GM12878 (cell line): ENCODE data around the gene CLEC16A. TPM values are rescaled to one million over a fixed set of nuclear protein-coding genes. Genes with fewer than 3 reads are reported as not detected.
A peak's percentile ranks its signal among the peaks of the same experiment; 100 is the strongest.

Source experiments
- ATAC-seq: fragments of 200-7000 bp; cut with Tn5 transposase; 3 replicates; pipeline ENCODE4 v1.9.1; 2020; ENCODE audit warnings: mild to moderate bottlenecking, moderate library complexity
- BruUV-seq: library from RNA; stranded (reverse); fragments of 400-500 nt; replicated peaks from 2 replicates; lab custom pipeline; 2021; lab: Mats Ljungman, UMichigan
- CTCF ChIA-PET: fragments of 300-600 bp; sonication (Branson Sonifier 250); formaldehyde crosslinking; extraction: SDS; loops from one replicate; lab custom pipeline; 2021; ENCODE audit warnings: inconsistent platforms; lab: Yijun Ruan, JAX
- POLR2A ChIA-PET: fragments of 350-600 bp; formaldehyde crosslinking; extraction: SDS; loops from one replicate; lab custom pipeline; 2021; ENCODE audit warnings: inconsistent platforms; lab: Charles Lee
- RAD21 ChIA-PET: fragments of 300-600 bp; sonication (Branson Sonifier 250); formaldehyde crosslinking; loops from one replicate; lab custom pipeline; 2023; ENCODE audit warnings: antibody characterized with exemption; ENCODE audit not compliant: unreplicated experiment; lab: Charles Lee
- SMC1A ChIA-PET: fragments of 300-600 bp; sonication (Branson Sonifier 250); formaldehyde crosslinking; loops from one replicate; lab custom pipeline; 2023; ENCODE audit not compliant: unreplicated experiment, uncharacterized antibody; lab: Charles Lee
- DNase-seq: peaks from one replicate; pipeline ENCODE4 v3.0.0-alpha.2; 2011; ENCODE audit warnings: low read depth, low spot score
- FAIRE-seq: peaks from 3 replicates; lab custom pipeline; 2011; peaks lifted over from hg19 to GRCh38; lab: Jason Lieb, UNC
- H2AFZ ChIP-seq: 2 replicates; pipeline ENCODE4 v1.6.0; 2011; ENCODE audit warnings: low read depth, low read length, control low read depth; ENCODE audit not compliant: control insufficient read depth
- H3K27ac ChIP-seq: 2 replicates; pipeline ENCODE4 v1.5.1; 2011; ENCODE audit warnings: control low read depth; ENCODE audit not compliant: control insufficient read depth, insufficient read depth
- H3K27me3 ChIP-seq, 2 experiments: replicated peaks in 1 of 2; 2 replicates each; pipeline versions ENCODE4 v1.6.0 to v1.6.1; 2011; ENCODE audit warnings: low read length in 1 of 2; ENCODE audit not compliant: control insufficient read depth in 2 of 2, insufficient read depth in 2 of 2
- H3K36me3 ChIP-seq, 2 experiments: 2 replicates each; pipeline ENCODE4 v1.5.1; 2011; ENCODE audit warnings: low read length in 1 of 2; ENCODE audit not compliant: control insufficient read depth in 2 of 2, insufficient read depth in 2 of 2
- H3K4me1 ChIP-seq: 2 replicates; pipeline ENCODE4 v1.6.1; 2011; ENCODE audit warnings: mild to moderate bottlenecking, low read length, moderate library complexity, mixed read lengths; ENCODE audit not compliant: control insufficient read depth, insufficient read depth
- H3K4me2 ChIP-seq: 2 replicates; pipeline ENCODE4 v1.6.0; 2011; ENCODE audit warnings: control low read depth; ENCODE audit not compliant: control insufficient read depth, insufficient read depth
- H3K4me3 ChIP-seq: fragments of 200-600 bp; sonication (generic); 2 replicates; pipeline ENCODE4 v1.5.1; 2016
- H3K79me2 ChIP-seq: 2 replicates; pipeline ENCODE4 v1.6.0; 2011; ENCODE audit warnings: low read length; ENCODE audit not compliant: control insufficient read depth, insufficient read depth
- H3K9ac ChIP-seq: 2 replicates; pipeline ENCODE4 v1.8.0; 2011; ENCODE audit warnings: low read length, control low read depth, mixed read lengths; ENCODE audit not compliant: control insufficient read depth, insufficient read depth
- H3K9me3 ChIP-seq: replicated peaks from 3 replicates; pipeline ENCODE4 v1.5.1; 2011; ENCODE audit warnings: mild to moderate bottlenecking, low read length; ENCODE audit not compliant: control insufficient read depth, insufficient read depth
- H4K20me1 ChIP-seq: 2 replicates; pipeline ENCODE4 v1.6.0; 2011; ENCODE audit not compliant: control insufficient read depth, insufficient read depth
- ATF7 ChIP-seq: fragments of 450-650 bp; IDR thresholded peaks from 2 replicates; pipeline ENCODE4 v1.6.1; 2016; ENCODE audit warnings: low read depth, mild to moderate bottlenecking
- CHD2 ChIP-seq: IDR thresholded peaks from 2 replicates; pipeline ENCODE4 v1.6.1; 2011; ENCODE audit warnings: low read depth, low read length, improper control_type of control experiment, borderline replicate concordance
- HCFC1 ChIP-seq: fragments of 150-350 bp; IDR thresholded peaks from 2 replicates; pipeline ENCODE4 v1.6.1; 2014; ENCODE audit warnings: low read length
- JUNB ChIP-seq: IDR thresholded peaks from 2 replicates; pipeline ENCODE4 v1.6.1; 2016; ENCODE audit warnings: antibody characterized with exemption, mild to moderate bottlenecking
- JUND ChIP-seq: IDR thresholded peaks from 2 replicates; pipeline ENCODE4 v1.6.1; 2012; ENCODE audit warnings: low read depth, mild to moderate bottlenecking, low read length, improper control_type of control experiment, moderate library complexity
- KAT2A ChIP-seq: conservative IDR thresholded peaks from 2 replicates; pipeline ENCODE4 v1.6.1; 2011; ENCODE audit warnings: low read depth, low read length; ENCODE audit not compliant: control insufficient read depth
- MXI1 ChIP-seq: fragments of 150-350 bp; IDR thresholded peaks from 2 replicates; pipeline ENCODE4 v1.6.1; 2011; ENCODE audit warnings: low read depth, mild to moderate bottlenecking, inconsistent platforms, low read length, improper control_type of control experiment
- NFYB ChIP-seq: IDR thresholded peaks from 2 replicates; pipeline ENCODE4 v1.6.1; 2011; ENCODE audit warnings: low read depth, mild to moderate bottlenecking, low read length, improper control_type of control experiment, moderate library complexity; ENCODE audit not compliant: insufficient read depth
- RFX5 ChIP-seq: IDR thresholded peaks from 2 replicates; pipeline ENCODE4 v1.6.1; 2011; ENCODE audit warnings: low read depth, low read length, improper control_type of control experiment
- SMAD5 ChIP-seq: IDR thresholded peaks from 2 replicates; pipeline ENCODE4 v1.6.1; 2016; ENCODE audit warnings: antibody characterized with exemption, low read depth
- SMC3 ChIP-seq: IDR thresholded peaks from 2 replicates; pipeline ENCODE4 v1.6.1; 2011; ENCODE audit warnings: low read length, improper control_type of control experiment, borderline replicate concordance
- TARDBP ChIP-seq: IDR thresholded peaks from 2 replicates; pipeline ENCODE4 v1.6.1; 2016; ENCODE audit warnings: borderline replicate concordance
- TBL1XR1 ChIP-seq: IDR thresholded peaks from 2 replicates; pipeline ENCODE4 v1.6.1; 2012; ENCODE audit warnings: low read depth, low read length, improper control_type of control experiment
- TCF7 ChIP-seq: IDR thresholded peaks from 2 replicates; pipeline ENCODE4 v1.6.1; 2014; ENCODE audit warnings: antibody characterized with exemption, borderline replicate concordance
- WRNIP1 ChIP-seq: IDR thresholded peaks from 2 replicates; pipeline ENCODE4 v1.6.1; 2011; ENCODE audit warnings: low read depth, low read length, improper control_type of control experiment, borderline replicate concordance
- WGBS: methylation state at CpG from one replicate; pipeline ENCODE4 v1.1.6; 2016; ENCODE audit warnings: low lambda C conversion rate; ENCODE audit not compliant: insufficient replicate concordance, insufficient coverage; ENCODE audit errors: missing lambda C conversion rate; 5-methylcytosine and 5-hydroxymethylcytosine counted together
- in situ Hi-C: fragments of 300-500 bp; cut with MboI; formaldehyde crosslinking; loops from 9 replicates; pipeline ENCODE4 v1.14.3; 2018; ENCODE audit warnings: mixed read lengths
- intact Hi-C: fragments of 100-400 bp; cut with micrococcal nuclease; formaldehyde crosslinking; loops from one replicate; pipeline ENCODE4 v1.14.2; 2022; ENCODE audit not compliant: unreplicated experiment
- polyA plus RNA-seq, 11 experiments: library from polyadenylated mRNA; depleted of rRNA in 4 of 11; unstranded in 6 of 11; stranded (reverse) in 5 of 11; fragments of >200 nt; fragmentation: Nextera tagmentation in 4 of 11; fragmentation: Illumina TruSeq in 1 of 11; extraction: Ambion mirVana in 4 of 11; extraction: Trizol in 1 of 11; gene quantifications; 1 replicate in 1 of 11; 2 replicates in 10 of 11; pipeline versions ENCODE4 v1.2.1 to v1.2.3, GENCODE V29; 2011 to 2016; ENCODE audit warnings: inconsistent platforms in 2 of 11, missing spikeins in 2 of 11, low read depth in 1 of 11
- total RNA-seq, 4 experiments: library from RNA; depleted of rRNA in 3 of 4; stranded (reverse); fragments of >200 nt in 3 of 4; fragmentation: Illumina TruSeq in 1 of 4; extraction: Trizol in 1 of 4; gene quantifications; 2 replicates each; pipeline versions ENCODE4 v1.2.1 to v1.2.3, GENCODE V29; 2013 to 2021

The CLEC16A gene
- total and polyA plus RNA-seq, 10 of the 15 experiments (the other 5 are each of a cell fraction or from before 2014, with no cell fraction given), result 1.5 to 28.8 (median 19.2) TPM

DNA sequence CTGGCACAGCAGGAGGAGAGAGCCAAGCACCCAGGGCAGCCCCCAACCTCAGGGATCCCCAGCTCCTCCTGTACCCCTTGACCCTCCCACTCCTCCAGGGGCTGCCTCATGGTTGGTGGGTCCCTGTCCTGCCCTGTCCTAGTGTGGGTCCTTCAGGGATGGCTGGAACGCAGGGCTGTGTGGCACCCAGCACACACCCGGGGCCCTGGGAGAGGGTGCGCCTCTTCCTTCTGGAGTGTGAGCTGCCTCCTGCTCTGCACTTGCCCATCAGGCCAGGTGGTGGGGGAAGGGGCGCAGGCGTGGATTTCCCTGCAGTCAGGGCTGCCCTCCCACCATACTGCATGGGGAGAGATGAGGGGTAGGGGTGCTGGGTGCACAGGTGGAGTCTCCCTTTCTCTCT lies 269.0 kb downstream of the CLEC16A start:
- ChIA-PET CTCF (no interaction called here), POLR2A (interaction anchor here (0.7 to 1.9 kb wide), 3 partner anchors 11 to 138 kb away, joined by 3 to 8 read pairs (median 5); no protein-coding TSS in a partner anchor)

DNA sequence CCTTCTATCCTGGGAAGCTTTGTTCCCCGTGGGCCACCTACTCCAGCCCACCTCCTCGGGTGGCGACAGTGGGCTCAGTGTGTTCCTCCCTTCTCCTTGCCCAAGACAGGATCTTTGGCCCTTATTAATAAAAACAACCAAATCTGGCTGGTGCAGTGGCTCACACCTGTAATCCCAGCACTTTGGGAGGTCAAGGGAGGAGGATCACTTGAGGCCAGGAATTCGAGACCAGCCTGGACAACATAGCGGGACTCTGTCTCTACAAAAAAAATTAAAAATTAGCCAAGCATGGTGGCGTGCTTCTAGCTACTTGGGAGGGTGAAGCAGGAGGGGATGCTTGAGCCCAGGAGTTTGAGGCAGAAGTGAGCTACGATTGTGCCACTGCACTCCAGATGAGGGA lies 269.4 kb downstream of the CLEC16A start:
- RAD21 ChIA-PET, result interaction anchor here (1.1 to 1.8 kb wide), 4 partner anchors 8 to 64 kb away, joined by 3 to 8 read pairs (median 4); partner anchors contain the start of gene SOCS1
- no peak for FAIRE-seq
- TF ChIP-seq TARDBP, result no peak
- no peak for TF ChIP-seq MXI1
- no peak for TF ChIP-seq JUND
- no peak for TF ChIP-seq RFX5
- TF ChIP-seq WRNIP1, result no peak
- no peak for TF ChIP-seq TBL1XR1
- TF ChIP-seq CHD2, result no peak
- TF ChIP-seq SMC3, result no peak
- no peak for TF ChIP-seq HCFC1
- no peak for TF ChIP-seq NFYB
- Histone ChIP-seq H4K20me1 (no peaks in the 10 kb centered on the region), H3K36me3 (no peaks in the 10 kb centered on the region), H3K4me2 (no peak overlapping the region), H3K4me3 (no peak overlapping the region), H2AFZ (no peak overlapping the region), H3K9me3 (peaks cover 12% of the 10 kb centered on the region), H3K9ac (no peak overlapping the region), H3K4me1 (peaks cover 22% of the 10 kb centered on the region), H3K27me3 (no peaks in the 10 kb centered on the region), H3K27ac (no peak overlapping the region), H3K79me2 (no peaks in the 10 kb centered on the region)
- DNase-seq, result no peak
- WGBS, result 86% methylated on average over 7 of the region's 7 CpGs
- POLR2A ChIA-PET, result interaction anchor here (0.7 to 1.9 kb wide), 4 partner anchors 11 to 138 kb away, joined by 3 to 8 read pairs (median 4); no protein-coding TSS in a partner anchor
- no peak for ATAC-seq
- intact Hi-C loops (no loop called here), in situ Hi-C loops (no loop called here)
- no TSS peak for BruUV-seq
- CTCF ChIA-PET, result interaction anchor here (0.8 kb wide), 1 partner anchor 17 kb away, joined by 3 read pairs; no protein-coding TSS in a partner anchor
- SMC1A ChIA-PET, result interaction anchor here (1.1 to 1.2 kb wide), 2 partner anchors 9 to 12 kb away, joined by 3 to 4 read pairs; no protein-coding TSS in a partner anchor

More for the DNA sequence above, 269.0 kb downstream of the CLEC16A start:
- Histone ChIP-seq H3K4me2 (no peak overlapping the region), H3K4me3 (no peak overlapping the region), H2AFZ (no peak overlapping the region), H3K36me3 (no peaks in the 10 kb centered on the region), H3K27ac (no peak overlapping the region), H3K79me2 (no peaks in the 10 kb centered on the region), H3K9me3 (peaks cover 10% of the 10 kb centered on the region), H3K4me1 (peaks cover 27% of the 10 kb centered on the region), H3K9ac (no peak overlapping the region), H4K20me1 (no peaks in the 10 kb centered on the region), H3K27me3 (no peaks in the 10 kb centered on the region)
- ChIA-PET SMC1A (interaction anchor here (1.1 to 1.2 kb wide), 2 partner anchors 8 to 12 kb away, joined by 3 to 4 read pairs; no protein-coding TSS in a partner anchor), RAD21 (interaction anchor here (1.1 to 1.8 kb wide), 4 partner anchors 12 to 64 kb away, joined by 3 to 8 read pairs (median 5); partner anchors contain the start of gene SOCS1)
- WGBS, result 66% methylated on average over 5 of the region's 5 CpGs
- intact Hi-C loops, result no loop called here
- TF ChIP-seq JUNB (no peak), SMAD5 (no peak), ATF7 (no peak), TCF7 (no peak), KAT2A (no peak)
- no TSS peak for BruUV-seq
- DNase-seq, result no peak
- no peak for FAIRE-seq
- ATAC-seq, result peak; percentile 6; the same call in 2 of the 3 replicates
- in situ Hi-C loops, result no loop called here
